ENCODE results near the gene PLEKHM3. TPM values are rescaled to one million over a fixed set of nuclear protein-coding genes. Genes with fewer than 3 reads are reported as not detected.
A peak's percentile ranks its signal among the peaks of the same experiment; 100 is the strongest.

Gene PLEKHM3
- total and polyA plus RNA-seq, 2 donors (not counting 1 experiment from before 2014, with no cell fraction given) = 5.3 to 20.1 TPM

- H3K36me3 ChIP-seq (ENCODE audit: control insufficient read depth, insufficient read depth, low read length) = no peaks in the 10 kb centered on the region
- TF ChIP-seq CTCF (conservative IDR thresholded peaks at IDR 0.05 in 1 of 2, IDR thresholded peaks at IDR 0.05 in 1 of 2; ENCODE audit: low read depth in 1 of 2, low read length in 2 of 2) = no peak
- no peak for TF ChIP-seq EZH2 (IDR thresholded peaks at IDR 0.05; ENCODE audit: low read length, missing control alignments)
- H3K9ac ChIP-seq (ENCODE audit: insufficient read depth, low read length) = no peak overlapping the region
- H3K4me1 ChIP-seq (ENCODE audit: control insufficient read depth, extremely low read depth, insufficient read depth, low read length) = no peaks in the 10 kb centered on the region
- no peak overlapping the region for H3K4me2 ChIP-seq (ENCODE audit: extremely low read depth, insufficient read depth, low read length)
- DNase-seq (ENCODE audit: low read depth in 2 of 2) = peak; percentile 44 to 56
- no peak overlapping the region for H2AFZ ChIP-seq (ENCODE audit: low read length)
- no peaks in the 10 kb centered on the region for H3K27me3 ChIP-seq (ENCODE audit: control insufficient read depth, insufficient read depth, low read length)
- no peaks in the 10 kb centered on the region for H3K79me2 ChIP-seq (ENCODE audit: control insufficient read depth, insufficient read depth, low read length)
- no peak overlapping the region for H3K4me3 ChIP-seq (replicated peaks in 1 of 4; ENCODE audit: control extremely low read depth in 1 of 4, insufficient read depth in 1 of 4, low read depth in 3 of 4, low read length in 4 of 4)
- no peaks in the 10 kb centered on the region for H4K20me1 ChIP-seq (ENCODE audit: control insufficient read depth, extremely low read depth, insufficient read depth, low read length)
- no peaks in the 10 kb centered on the region for H3K9me3 ChIP-seq (ENCODE audit: control insufficient read depth, insufficient read depth, low read depth, low read length)
- H3K27ac ChIP-seq (ENCODE audit: insufficient read depth, low read length) = no peak overlapping the region
Observed at GRCh38 chr2:208042041-208042440, 16.7 kb upstream of the PLEKHM3 start.

GRCh38 chr2:208040199-208041171 is 15.2 kb upstream of the PLEKHM3 start:
- Histone ChIP-seq H3K27ac (ENCODE audit: insufficient read depth, low read length) (no peak overlapping the region), H3K9ac (ENCODE audit: insufficient read depth, low read length) (no peak overlapping the region), H2AFZ (ENCODE audit: low read length) (no peak overlapping the region), H3K27me3 (ENCODE audit: control insufficient read depth, insufficient read depth, low read length) (no peaks in the 10 kb centered on the region), H3K79me2 (ENCODE audit: control insufficient read depth, insufficient read depth, low read length) (no peaks in the 10 kb centered on the region), H3K36me3 (ENCODE audit: control insufficient read depth, insufficient read depth, low read length) (no peaks in the 10 kb centered on the region), H3K9me3 (ENCODE audit: control insufficient read depth, insufficient read depth, low read depth, low read length) (no peaks in the 10 kb centered on the region), H3K4me2 (ENCODE audit: extremely low read depth, insufficient read depth, low read length) (no peak overlapping the region), H3K4me3 (replicated peaks in 1 of 4; ENCODE audit: control extremely low read depth in 1 of 4, insufficient read depth in 1 of 4, low read depth in 3 of 4, low read length in 4 of 4) (no peak overlapping the region), H4K20me1 (ENCODE audit: control insufficient read depth, extremely low read depth, insufficient read depth, low read length) (no peaks in the 10 kb centered on the region), H3K4me1 (ENCODE audit: control insufficient read depth, extremely low read depth, insufficient read depth, low read length) (no peaks in the 10 kb centered on the region)
- peak; percentile 76 to 80 for DNase-seq (ENCODE audit: low read depth in 2 of 2)
- peak; percentile 86 to 91 for TF ChIP-seq CTCF (conservative IDR thresholded peaks at IDR 0.05 in 1 of 2, IDR thresholded peaks at IDR 0.05 in 1 of 2; ENCODE audit: low read depth in 1 of 2, low read length in 2 of 2)
- TF ChIP-seq EZH2 (IDR thresholded peaks at IDR 0.05; ENCODE audit: low read length, missing control alignments) = no peak

- TF ChIP-seq EZH2 (IDR thresholded peaks at IDR 0.05; ENCODE audit: low read length, missing control alignments) = no peak
- TF ChIP-seq CTCF (conservative IDR thresholded peaks at IDR 0.05 in 1 of 2, IDR thresholded peaks at IDR 0.05 in 1 of 2; ENCODE audit: low read depth in 1 of 2, low read length in 2 of 2) = no peak
- no peak overlapping the region for H3K4me2 ChIP-seq (ENCODE audit: extremely low read depth, insufficient read depth, low read length)
Observed at GRCh38 chr2:208039376-208040110, 14.2 kb upstream of the PLEKHM3 start.

More at GRCh38 chr2:208039376-208040110, 14.2 kb upstream of the PLEKHM3 start:
- H3K27ac ChIP-seq (ENCODE audit: insufficient read depth, low read length) = no peak overlapping the region
- no peak overlapping the region for H3K4me3 ChIP-seq (replicated peaks in 1 of 4; ENCODE audit: control extremely low read depth in 1 of 4, insufficient read depth in 1 of 4, low read depth in 3 of 4, low read length in 4 of 4)
- no peaks in the 10 kb centered on the region for H3K9me3 ChIP-seq (ENCODE audit: control insufficient read depth, insufficient read depth, low read depth, low read length)
- no peaks in the 10 kb centered on the region for H3K79me2 ChIP-seq (ENCODE audit: control insufficient read depth, insufficient read depth, low read length)
- DNase-seq (ENCODE audit: low read depth in 2 of 2) = peak in 1 of 2 donors; percentile 46
- no peaks in the 10 kb centered on the region for H3K36me3 ChIP-seq (ENCODE audit: control insufficient read depth, insufficient read depth, low read length)
- H3K4me1 ChIP-seq (ENCODE audit: control insufficient read depth, extremely low read depth, insufficient read depth, low read length) = no peaks in the 10 kb centered on the region
- no peaks in the 10 kb centered on the region for H4K20me1 ChIP-seq (ENCODE audit: control insufficient read depth, extremely low read depth, insufficient read depth, low read length)
- no peak overlapping the region for H2AFZ ChIP-seq (ENCODE audit: low read length)
- no peaks in the 10 kb centered on the region for H3K27me3 ChIP-seq (ENCODE audit: control insufficient read depth, insufficient read depth, low read length)
- H3K9ac ChIP-seq (ENCODE audit: insufficient read depth, low read length) = no peak overlapping the region

Measured in fibroblast of lung (primary cell).